Panc1 (cell line): ENCODE measurements around the gene NAXE. TPM values are rescaled to one million over a fixed set of nuclear protein-coding genes. Genes with fewer than 3 reads are reported as not detected.

Experiments
- ATAC-seq: fragments of 200-7000 bp; cut with Tn5 transposase; 2 replicates; pipeline ENCODE4 v1.9.1; 2020; ENCODE audit warnings: mild to moderate bottlenecking, moderate library complexity
- BruUV-seq: library from RNA; stranded (reverse); fragments of 400-500 nt; replicated peaks from 2 replicates; lab custom pipeline; 2021; lab: Mats Ljungman, UMichigan
- CTCF ChIA-PET: fragments of 300-600 bp; sonication (Branson Sonifier 250); formaldehyde crosslinking; loops from one replicate; lab custom pipeline; 2022; ENCODE audit warnings: antibody characterized with exemption; lab: Charles Lee
- POLR2A ChIA-PET: fragments of 300-600 bp; sonication (Branson Sonifier 250); formaldehyde crosslinking; loops from one replicate; lab custom pipeline; 2022; ENCODE audit warnings: antibody characterized with exemption; lab: Charles Lee
- DNase-seq: peaks from one replicate; pipeline ENCODE4 v3.0.0-alpha.2; 2010; ENCODE audit warnings: low read depth, low spot score
- H3K27ac ChIP-seq: 2 replicates; pipeline ENCODE4 v1.5.1; 2011; ENCODE audit warnings: mild to moderate bottlenecking, low read length, inconsistent platforms
- H3K27me3 ChIP-seq: fragments of 200-500 bp; sonication (Bioruptor generic); 2 replicates; pipeline ENCODE4 v1.6.0; 2014; ENCODE audit warnings: low read length, inconsistent platforms; ENCODE audit not compliant: control insufficient read depth, insufficient read depth
- H3K36me3 ChIP-seq: fragments of 200-500 bp; sonication (Bioruptor generic); 2 replicates; pipeline ENCODE4 v1.5.1; 2014; ENCODE audit warnings: inconsistent platforms, mild to moderate bottlenecking, low read length, moderate library complexity; ENCODE audit not compliant: control insufficient read depth, insufficient read depth
- H3K4me1 ChIP-seq: 2 replicates; pipeline ENCODE4 v1.5.1; 2011; ENCODE audit warnings: inconsistent platforms, mild to moderate bottlenecking, low read length, moderate library complexity; ENCODE audit not compliant: control insufficient read depth, insufficient read depth
- H3K4me3 ChIP-seq, 2 experiments: 2 replicates each; pipeline ENCODE4 v1.5.1; 2011 to 2012; ENCODE audit warnings: low read depth in 2 of 2, low read length in 2 of 2, mild to moderate bottlenecking in 2 of 2, inconsistent platforms in 1 of 2, moderate library complexity in 1 of 2
- H3K9me3 ChIP-seq: fragments of 200-500 bp; sonication (Bioruptor generic); 2 replicates; pipeline ENCODE4 v1.5.1; 2014; ENCODE audit warnings: low read depth, mild to moderate bottlenecking, inconsistent platforms, low read length, moderate library complexity; ENCODE audit not compliant: control insufficient read depth, insufficient read depth
- CTCF ChIP-seq: fragments of 450-650 bp; IDR thresholded peaks from 2 replicates; pipeline ENCODE4 v1.5.1; 2017; ENCODE audit warnings: mild to moderate bottlenecking
- POLR2AphosphoS5 ChIP-seq: IDR thresholded peaks from 2 replicates; pipeline ENCODE4 v1.6.1; 2012; ENCODE audit warnings: mild to moderate bottlenecking, low read depth, low read length, moderate library complexity
- REST ChIP-seq, 2 experiments: IDR thresholded peaks; 2 replicates each; pipeline ENCODE4 v1.6.1; 2011 to 2012; ENCODE audit warnings: low read depth in 2 of 2, control low read depth in 1 of 2, low read length in 1 of 2, mild to moderate bottlenecking in 1 of 2, moderate library complexity in 1 of 2; ENCODE audit not compliant: insufficient read depth in 1 of 2
- SIN3A ChIP-seq: IDR thresholded peaks from 2 replicates; pipeline ENCODE4 v1.6.1; 2012; ENCODE audit warnings: low read depth, mild to moderate bottlenecking, low read length, moderate library complexity, borderline replicate concordance; ENCODE audit not compliant: insufficient read depth
- TCF7L2 ChIP-seq: IDR thresholded peaks from 2 replicates; pipeline ENCODE4 v1.6.1; 2011; ENCODE audit warnings: mild to moderate bottlenecking, low read depth, low read length, inconsistent platforms
- in situ Hi-C: cut with HindIII; loops from 2 replicates; pipeline ENCODE4 v1.10.0; 2016; ENCODE audit warnings: low sequenced_read_pairs, low pct_unique_long_range_greater_than_20kb
- intact Hi-C: fragments of 100-400 bp; cut with micrococcal nuclease; formaldehyde crosslinking; loops from one replicate; pipeline ENCODE4 v1.10.0; 2022; ENCODE audit not compliant: unreplicated experiment
- total RNA-seq: library from RNA; stranded (reverse); gene quantifications from one replicate; pipeline ENCODE4 v1.2.1, GENCODE V29; 2021; ENCODE audit not compliant: unreplicated experiment

The NAXE gene
- total RNA-seq, 1 experiment from 2014 or later = 211 TPM

- TF ChIP-seq SIN3A = no peak
- no peak for TF ChIP-seq CTCF
- no peak for TF ChIP-seq POLR2AphosphoS5
- TF ChIP-seq TCF7L2 = no peak
- TF ChIP-seq REST (IDR thresholded peaks at IDR 0.05; ENCODE audit: insufficient read depth in 1 of 2, low read depth in 2 of 2, low read length in 1 of 2) = no peak
- BruUV-seq = no TSS peak
- H3K9me3 ChIP-seq = no peaks in the 10 kb centered on the region
- DNase-seq = no peak
- ChIA-PET CTCF (no interaction called here), POLR2A (no interaction called here)
- H3K27me3 ChIP-seq = no peaks in the 10 kb centered on the region
- H3K36me3 ChIP-seq = peaks cover 6% of the 10 kb centered on the region; the same call in 1 of the 2 replicates
- ATAC-seq = no peak
- in situ Hi-C loops = no loop called here
- no peak overlapping the region for H3K4me3 ChIP-seq
- H3K4me1 ChIP-seq = peaks cover 10% of the 10 kb centered on the region
- H3K27ac ChIP-seq = no peak overlapping the region
- intact Hi-C loops = loop anchor here (5.0 kb wide), 1 partner anchor 107 kb away; no protein-coding TSS in a partner anchor
Observed at GRCh38 chr1:156574039-156574633, 17.4 kb upstream of the NAXE start.

- in situ Hi-C loops = no loop called here
- ATAC-seq = no peak
- CTCF ChIA-PET = no interaction called here
Observed at GRCh38 chr1:156577550-156577949, 14.0 kb upstream of the NAXE start.

More at GRCh38 chr1:156577550-156577949, 14.0 kb upstream of the NAXE start:
- no TSS peak for BruUV-seq
- H3K27me3 ChIP-seq = no peaks in the 10 kb centered on the region
- intact Hi-C loops = no loop called here
- TF ChIP-seq TCF7L2 = no peak
- TF ChIP-seq CTCF = no peak
- no peak for TF ChIP-seq REST (IDR thresholded peaks at IDR 0.05; ENCODE audit: insufficient read depth in 1 of 2, low read depth in 2 of 2, low read length in 1 of 2)
- TF ChIP-seq SIN3A = no peak
- TF ChIP-seq POLR2AphosphoS5 = no peak
- no peak overlapping the region for H3K4me3 ChIP-seq
- POLR2A ChIA-PET = interaction anchor here (0.6 kb wide), 1 partner anchor 120 kb away, joined by 3 read pairs; no protein-coding TSS in a partner anchor
- no peaks in the 10 kb centered on the region for H3K9me3 ChIP-seq
- H3K4me1 ChIP-seq = no peaks in the 10 kb centered on the region
- H3K27ac ChIP-seq = no peak overlapping the region
- DNase-seq = no peak
- no peaks in the 10 kb centered on the region for H3K36me3 ChIP-seq
